Lung (tissue), 12 donors: Measurements from ENCODE around the gene PHRF1. TPM values are rescaled to one million over a fixed set of nuclear protein-coding genes. Genes with fewer than 3 reads are reported as not detected.

Experiments
- ATAC-seq: fragments of 200-7000 bp; cut with Tn5 transposase; one replicate; pipeline ENCODE4 v1.9.1; 2020; ENCODE audit warnings: moderate number of reproducible peaks; ENCODE audit not compliant: insufficient read depth, low FRiP score
- DNase-seq, 3 donors: peaks; one replicate each; pipeline ENCODE4 v3.0.0-alpha.2; 2013 to 2017
- H3K27ac ChIP-seq, 2 donors: one replicate each; pipeline ENCODE4 v1.5.1; 2013; ENCODE audit warnings: mild to moderate bottlenecking in 2 of 2, moderate library complexity in 2 of 2, control low read depth in 1 of 2, inconsistent platforms in 1 of 2, low read depth in 1 of 2, low read length in 1 of 2
- H3K27me3 ChIP-seq, 3 donors: one replicate each; pipeline ENCODE4 v1.5.1; 2013; ENCODE audit warnings: low read length in 2 of 3; ENCODE audit not compliant: control insufficient read depth in 3 of 3, insufficient read depth in 3 of 3
- H3K36me3 ChIP-seq, 4 donors: one replicate each; pipeline ENCODE4 v1.5.1; 2013; ENCODE audit warnings: low read length in 4 of 4, mild to moderate bottlenecking in 1 of 4, moderate library complexity in 1 of 4; ENCODE audit not compliant: control insufficient read depth in 4 of 4, insufficient read depth in 4 of 4
- H3K4me1 ChIP-seq, 5 donors: one replicate each; pipeline ENCODE4 v1.5.1; 2013; ENCODE audit warnings: low read length in 5 of 5, mild to moderate bottlenecking in 2 of 5, moderate library complexity in 1 of 5; ENCODE audit not compliant: control insufficient read depth in 5 of 5, insufficient read depth in 5 of 5
- H3K4me3 ChIP-seq: one replicate; pipeline ENCODE4 v1.5.1; 2013; ENCODE audit warnings: mild to moderate bottlenecking, control low read depth, moderate library complexity
- H3K9ac ChIP-seq, 2 donors: one replicate each; pipeline ENCODE4 v1.5.1; 2013; ENCODE audit warnings: low read length in 2 of 2, control low read depth in 1 of 2; ENCODE audit not compliant: insufficient read depth in 1 of 2
- H3K9me3 ChIP-seq, 4 donors: one replicate each; pipeline ENCODE4 v1.5.1; 2013; ENCODE audit warnings: low read length in 3 of 4, mild to moderate bottlenecking in 1 of 4, moderate library complexity in 1 of 4; ENCODE audit not compliant: control insufficient read depth in 4 of 4, insufficient read depth in 3 of 4
- CTCF ChIP-seq: IDR thresholded peaks from 2 replicates; pipeline ENCODE4 v1.5.1; 2012; ENCODE audit warnings: mild to moderate bottlenecking; ENCODE audit errors: control extremely low read depth, extremely low read depth
- WGBS, 2 donors: extraction: QIAGEN DNeasy Blood & Tissue Kit; methylation state at CpG; one replicate each; pipeline ENCODE4 v1.1.7; 2013; 5-methylcytosine and 5-hydroxymethylcytosine counted together
- polyA plus RNA-seq, 2 donors: library from polyadenylated mRNA; stranded (reverse); fragments of 200-250 nt; gene quantifications; one replicate each; pipeline ENCODE4 v1.2.1, GENCODE V29; 2013
- total RNA-seq, 2 donors: library from RNA; depleted of rRNA in 1 of 2; stranded (reverse); fragments of >200 nt in 1 of 2; gene quantifications; one replicate each; pipeline ENCODE4 v1.2.1, GENCODE V29; 2014 to 2021
- donor health status: control.
- donor health status: control.
- donor health status: Bipolar disorder and iron deficiency.
- donor health status: healthy.
- donor health status: DM: yes; HTN: yes; CAD: no.

The PHRF1 gene
- total and polyA plus RNA-seq, 4 donors, result 16.3 to 39.3 (median 23.5) TPM

- Histone ChIP-seq H3K9me3 (no peaks in the 10 kb centered on the region), H3K27me3 (no peaks in the 10 kb centered on the region), H3K4me3 (no peak overlapping the region), H3K9ac (no peak overlapping the region), H3K36me3 (no peaks in the 10 kb centered on the region), H3K27ac (no peak overlapping the region), H3K4me1 (no peaks in the 10 kb centered on the region)
- no peak for DNase-seq
- TF ChIP-seq CTCF, result no peak
- ATAC-seq, result no peak
- WGBS, 2 donors, result 87 to 88% methylated on average over 5 of the region's 5 CpGs
Observed at GRCh38 chr11:544817-545166, 31.5 kb upstream of the PHRF1 start.

GRCh38 chr11:545171-545570, 31.1 kb upstream of the PHRF1 start:
- H3K9me3 ChIP-seq, result no peaks in the 10 kb centered on the region
- WGBS, 2 donors, result 90 to 92% methylated on average over 11 of the region's 11 CpGs
- H3K27me3 ChIP-seq, result no peaks in the 10 kb centered on the region
- TF ChIP-seq CTCF, result no peak
- ATAC-seq (no peak), DNase-seq (no peak)
- no peak overlapping the region for H3K27ac ChIP-seq
- H3K4me3 ChIP-seq, result no peak overlapping the region
- H3K36me3 ChIP-seq, result no peaks in the 10 kb centered on the region
- H3K4me1 ChIP-seq, result no peaks in the 10 kb centered on the region
- no peak overlapping the region for H3K9ac ChIP-seq

GRCh38 chr11:548700-549603, 27.3 kb upstream of the PHRF1 start:
- H3K27ac ChIP-seq, result no peak overlapping the region
- no peaks in the 10 kb centered on the region for H3K9me3 ChIP-seq
- WGBS, 2 donors, result 89 to 91% methylated on average over 32 of the region's 32 CpGs

More at GRCh38 chr11:548700-549603, 27.3 kb upstream of the PHRF1 start:
- TF ChIP-seq CTCF, result no peak
- H3K9ac ChIP-seq, result no peak overlapping the region
- H3K36me3 ChIP-seq, result no peaks in the 10 kb centered on the region
- no peaks in the 10 kb centered on the region for H3K4me1 ChIP-seq
- no peak overlapping the region for H3K4me3 ChIP-seq
- DNase-seq (no peak), ATAC-seq (no peak)
- peaks cover 0 to 1% (median 0%) of the 10 kb centered on the region in 3 donors for H3K27me3 ChIP-seq
